ENCODE measurements around the gene GCLC.

The GCLC gene

DNA sequence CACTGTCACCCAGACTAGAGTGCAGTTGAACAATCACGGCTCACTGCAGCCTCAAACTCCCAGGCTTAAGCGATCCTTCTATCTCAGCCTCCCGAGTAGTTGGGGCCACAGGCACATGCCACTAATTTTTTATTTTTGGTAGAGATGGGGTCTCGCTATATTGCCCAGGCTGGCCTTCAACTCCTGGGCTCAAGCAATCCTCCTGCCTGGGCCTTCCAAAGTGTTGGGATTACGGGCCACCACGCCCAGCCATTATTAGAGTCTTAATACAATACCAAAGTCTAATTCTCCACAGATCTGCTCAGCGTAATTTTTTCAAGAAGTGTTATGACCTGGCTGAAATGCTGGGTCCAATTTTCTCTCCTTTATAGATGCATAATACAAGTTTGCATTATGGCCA is 3.0 kb downstream of the GCLC start:
- no peak for DNase-seq (ENCODE audit: low read depth, low spot score)
- Histone ChIP-seq H3K4me1 (ENCODE audit: control insufficient read depth, insufficient read depth, low read length) (peaks cover 3% of the 10 kb centered on the region), H3K9me3 (ENCODE audit: control insufficient read depth, insufficient read depth, low read length) (no peaks in the 10 kb centered on the region), H3K36me3 (ENCODE audit: control insufficient read depth, insufficient read depth, low read length) (no peaks in the 10 kb centered on the region), H3K27ac (ENCODE audit: low read length) (no peak overlapping the region), H3K4me3 (ENCODE audit: low read length) (no peak overlapping the region), H3K27me3 (ENCODE audit: control insufficient read depth, insufficient read depth, low read length) (peaks cover 4% of the 10 kb centered on the region; the same call in 1 of the 2 replicates)
- no CpG with 5 or more reads among the region's 7 CpGs for WGBS (ENCODE audit: insufficient coverage, insufficient read length)

- no peaks in the 10 kb centered on the region for H3K9me3 ChIP-seq (ENCODE audit: control insufficient read depth, insufficient read depth, low read length)
- H3K36me3 ChIP-seq (ENCODE audit: control insufficient read depth, insufficient read depth, low read length) = no peaks in the 10 kb centered on the region
- no peak overlapping the region for H3K27ac ChIP-seq (ENCODE audit: low read length)
- no peak overlapping the region for H3K4me3 ChIP-seq (ENCODE audit: low read length)
- WGBS (ENCODE audit: insufficient coverage, insufficient read length) = no CpG with 5 or more reads among the region's 4 CpGs
- no peaks in the 10 kb centered on the region for H3K27me3 ChIP-seq (ENCODE audit: control insufficient read depth, insufficient read depth, low read length)
- DNase-seq (ENCODE audit: low read depth, low spot score) = no peak
- H3K4me1 ChIP-seq (ENCODE audit: control insufficient read depth, insufficient read depth, low read length) = peaks cover 3% of the 10 kb centered on the region
Observed at GRCh38 chr6:53540129-53540692, 4.7 kb downstream of the GCLC start.

DNA sequence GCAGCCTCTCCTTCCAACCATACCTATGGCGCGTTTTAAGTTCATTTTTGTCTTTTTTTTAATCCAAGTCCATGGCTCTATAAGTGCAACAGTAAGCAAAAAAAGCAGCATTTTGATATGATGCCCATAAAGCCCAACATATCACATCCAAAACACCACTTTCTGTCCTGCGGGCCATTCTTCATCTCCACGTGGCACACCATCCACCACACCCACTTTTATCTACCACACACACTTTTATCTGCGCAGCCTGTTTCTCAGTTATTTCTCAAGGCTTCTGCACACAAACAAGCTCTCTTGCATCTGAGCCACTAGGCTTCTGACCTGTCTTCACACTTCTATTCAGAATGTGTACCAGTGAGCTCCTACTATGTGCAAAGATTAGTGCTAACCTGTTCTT is 5.3 kb downstream of the GCLC start:
- Histone ChIP-seq H3K27me3 (ENCODE audit: control insufficient read depth, insufficient read depth, low read length) (no peaks in the 10 kb centered on the region), H3K36me3 (ENCODE audit: control insufficient read depth, insufficient read depth, low read length) (no peaks in the 10 kb centered on the region), H3K4me1 (ENCODE audit: control insufficient read depth, insufficient read depth, low read length) (peaks cover 3% of the 10 kb centered on the region), H3K9me3 (ENCODE audit: control insufficient read depth, insufficient read depth, low read length) (no peaks in the 10 kb centered on the region), H3K4me3 (ENCODE audit: low read length) (no peak overlapping the region), H3K27ac (ENCODE audit: low read length) (no peak overlapping the region)
- no CpG with 5 or more reads among the region's 5 CpGs for WGBS (ENCODE audit: insufficient coverage, insufficient read length)
- no peak for DNase-seq (ENCODE audit: low read depth, low spot score)

DNA sequence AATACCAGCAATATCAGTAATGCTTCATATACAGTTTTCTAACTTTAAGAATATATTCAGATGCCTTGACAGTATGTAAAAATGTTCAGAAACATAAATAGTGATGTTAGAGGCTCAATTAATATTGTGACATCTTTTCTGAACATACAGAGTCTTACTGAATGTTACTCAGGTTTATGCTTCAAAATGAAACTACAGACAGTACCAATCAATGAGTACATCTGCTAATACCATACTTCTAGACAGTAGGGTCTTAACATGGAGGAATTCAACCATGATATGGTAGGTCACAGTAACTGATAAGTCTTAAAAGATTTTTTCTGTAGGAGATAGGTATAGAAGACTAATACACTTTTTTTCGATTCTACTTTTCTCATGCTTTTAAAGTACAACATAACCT is 8.3 kb downstream of the GCLC start:
- H3K9me3 ChIP-seq (ENCODE audit: control insufficient read depth, insufficient read depth, low read length) = no peaks in the 10 kb centered on the region
- no CpG with 5 or more reads among the region's 1 CpG for WGBS (ENCODE audit: insufficient coverage, insufficient read length)
- DNase-seq (ENCODE audit: low read depth, low spot score) = no peak
- no peaks in the 10 kb centered on the region for H3K36me3 ChIP-seq (ENCODE audit: control insufficient read depth, insufficient read depth, low read length)
- H3K4me3 ChIP-seq (ENCODE audit: low read length) = no peak overlapping the region
- H3K4me1 ChIP-seq (ENCODE audit: control insufficient read depth, insufficient read depth, low read length) = no peaks in the 10 kb centered on the region; the same call in 1 of the 2 replicates
- H3K27me3 ChIP-seq (ENCODE audit: control insufficient read depth, insufficient read depth, low read length) = no peaks in the 10 kb centered on the region
- H3K27ac ChIP-seq (ENCODE audit: low read length) = no peak overlapping the region

DNA sequence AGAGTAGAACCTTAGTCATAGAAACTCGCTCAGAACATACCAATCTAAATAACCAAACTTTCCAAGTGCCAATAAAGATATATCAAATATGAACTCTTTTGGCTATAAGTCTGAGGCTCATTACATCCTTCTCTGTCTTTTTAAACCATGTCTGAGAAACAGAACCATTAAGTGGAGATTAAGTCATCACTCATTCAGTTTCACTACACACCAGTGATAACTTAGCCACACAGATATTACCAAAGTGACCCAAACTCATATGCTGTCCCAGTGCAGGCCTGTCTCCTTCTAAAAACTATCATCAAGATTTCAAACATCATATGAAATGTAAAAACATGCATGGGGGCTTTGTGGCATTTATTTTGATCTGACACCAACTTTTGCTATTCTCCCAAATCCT is 12.0 kb downstream of the GCLC start:
- DNase-seq (ENCODE audit: low read depth, low spot score) = no peak
- whole genome bisulfite sequencing (ENCODE audit: insufficient coverage, insufficient read length) = no CpG with 5 or more reads among the region's 1 CpG

GRCh38 chr6:53532061-53532797 is 12.7 kb downstream of the GCLC start:
- Histone ChIP-seq H3K9me3 (ENCODE audit: control insufficient read depth, insufficient read depth, low read length) (no peaks in the 10 kb centered on the region), H3K27me3 (ENCODE audit: control insufficient read depth, insufficient read depth, low read length) (no peaks in the 10 kb centered on the region), H3K36me3 (ENCODE audit: control insufficient read depth, insufficient read depth, low read length) (no peaks in the 10 kb centered on the region), H3K4me3 (ENCODE audit: low read length) (no peak overlapping the region), H3K4me1 (ENCODE audit: control insufficient read depth, insufficient read depth, low read length) (peaks cover 6% of the 10 kb centered on the region; the same call in 1 of the 2 replicates), H3K27ac (ENCODE audit: low read length) (no peak overlapping the region)
- DNase-seq (ENCODE audit: low read depth, low spot score) = no peak
- no CpG with 5 or more reads among the region's 8 CpGs for WGBS (ENCODE audit: insufficient coverage, insufficient read length)

More for the DNA sequence above, 12.0 kb downstream of the GCLC start:
- no peak overlapping the region for H3K4me3 ChIP-seq (ENCODE audit: low read length)
- H3K36me3 ChIP-seq (ENCODE audit: control insufficient read depth, insufficient read depth, low read length) = no peaks in the 10 kb centered on the region
- H3K4me1 ChIP-seq (ENCODE audit: control insufficient read depth, insufficient read depth, low read length) = peaks cover 6% of the 10 kb centered on the region; the same call in 1 of the 2 replicates
- H3K27ac ChIP-seq (ENCODE audit: low read length) = no peak overlapping the region
- H3K9me3 ChIP-seq (ENCODE audit: control insufficient read depth, insufficient read depth, low read length) = no peaks in the 10 kb centered on the region
- H3K27me3 ChIP-seq (ENCODE audit: control insufficient read depth, insufficient read depth, low read length) = no peaks in the 10 kb centered on the region

DNA sequence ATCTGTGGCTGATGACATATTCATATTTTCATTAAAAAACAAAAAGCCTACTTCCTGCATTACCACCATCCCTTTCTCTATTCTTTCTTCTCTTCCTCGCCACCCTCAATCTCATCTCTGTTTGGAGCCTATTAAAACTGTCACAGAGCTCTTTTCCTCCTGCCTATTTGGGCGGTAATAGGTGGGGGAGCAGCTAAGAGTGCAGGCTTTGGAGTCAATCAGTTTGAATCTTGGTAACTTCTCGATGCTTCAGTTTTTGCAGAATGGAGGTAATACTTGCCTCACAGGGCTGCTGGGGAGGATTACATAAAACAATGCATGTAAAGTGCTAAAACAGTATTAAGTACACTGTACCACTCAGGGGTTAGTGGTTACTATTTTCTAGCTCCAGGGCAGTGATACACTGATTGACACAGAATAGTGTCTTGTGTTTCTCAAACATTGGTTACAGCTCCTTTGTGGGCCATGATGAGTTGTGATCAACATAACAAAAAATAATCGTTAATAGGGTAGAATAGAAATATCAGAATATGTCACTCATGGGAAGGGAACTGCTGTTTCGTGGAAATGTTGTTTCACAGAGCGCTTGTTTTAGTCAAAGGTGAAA is 14.0 kb downstream of the GCLC start:
- DNase-seq (ENCODE audit: low read depth, low spot score) = no peak
- Histone ChIP-seq H3K27ac (ENCODE audit: low read length) (no peak overlapping the region), H3K4me3 (ENCODE audit: low read length) (no peak overlapping the region), H3K36me3 (ENCODE audit: control insufficient read depth, insufficient read depth, low read length) (no peaks in the 10 kb centered on the region), H3K4me1 (ENCODE audit: control insufficient read depth, insufficient read depth, low read length) (peaks cover 8% of the 10 kb centered on the region; the same call in 1 of the 2 replicates), H3K27me3 (ENCODE audit: control insufficient read depth, insufficient read depth, low read length) (no peaks in the 10 kb centered on the region), H3K9me3 (ENCODE audit: control insufficient read depth, insufficient read depth, low read length) (no peaks in the 10 kb centered on the region)
- 100% methylated on average over 1 of the region's 6 CpGs for WGBS (ENCODE audit: insufficient coverage, insufficient read length)

GRCh38 chr6:53530346-53530745 is 14.6 kb downstream of the GCLC start:
- Histone ChIP-seq H3K27ac (ENCODE audit: low read length) (no peak overlapping the region), H3K4me1 (ENCODE audit: control insufficient read depth, insufficient read depth, low read length) (peaks cover 8% of the 10 kb centered on the region; the same call in 1 of the 2 replicates)
- WGBS (ENCODE audit: insufficient coverage, insufficient read length) = no CpG with 5 or more reads among the region's 5 CpGs

GRCh38 chr6:53529324-53530036 is 15.4 kb downstream of the GCLC start:
- no peaks in the 10 kb centered on the region for H3K9me3 ChIP-seq (ENCODE audit: control insufficient read depth, insufficient read depth, low read length)
- WGBS (ENCODE audit: insufficient coverage, insufficient read length) = no CpG with 5 or more reads among the region's 5 CpGs
- no peak overlapping the region for H3K27ac ChIP-seq (ENCODE audit: low read length)
- no peak for DNase-seq (ENCODE audit: low read depth, low spot score)
- H3K4me1 ChIP-seq (ENCODE audit: control insufficient read depth, insufficient read depth, low read length) = peaks cover 8% of the 10 kb centered on the region; the same call in 1 of the 2 replicates
- no peaks in the 10 kb centered on the region for H3K27me3 ChIP-seq (ENCODE audit: control insufficient read depth, insufficient read depth, low read length)
- H3K36me3 ChIP-seq (ENCODE audit: control insufficient read depth, insufficient read depth, low read length) = no peaks in the 10 kb centered on the region
- H3K4me3 ChIP-seq (ENCODE audit: low read length) = no peak overlapping the region

More at GRCh38 chr6:53530346-53530745, 14.6 kb downstream of the GCLC start:
- H3K27me3 ChIP-seq (ENCODE audit: control insufficient read depth, insufficient read depth, low read length) = no peaks in the 10 kb centered on the region
- no peaks in the 10 kb centered on the region for H3K9me3 ChIP-seq (ENCODE audit: control insufficient read depth, insufficient read depth, low read length)
- DNase-seq (ENCODE audit: low read depth, low spot score) = no peak
- no peak overlapping the region for H3K4me3 ChIP-seq (ENCODE audit: low read length)
- no peaks in the 10 kb centered on the region for H3K36me3 ChIP-seq (ENCODE audit: control insufficient read depth, insufficient read depth, low read length)

DNA sequence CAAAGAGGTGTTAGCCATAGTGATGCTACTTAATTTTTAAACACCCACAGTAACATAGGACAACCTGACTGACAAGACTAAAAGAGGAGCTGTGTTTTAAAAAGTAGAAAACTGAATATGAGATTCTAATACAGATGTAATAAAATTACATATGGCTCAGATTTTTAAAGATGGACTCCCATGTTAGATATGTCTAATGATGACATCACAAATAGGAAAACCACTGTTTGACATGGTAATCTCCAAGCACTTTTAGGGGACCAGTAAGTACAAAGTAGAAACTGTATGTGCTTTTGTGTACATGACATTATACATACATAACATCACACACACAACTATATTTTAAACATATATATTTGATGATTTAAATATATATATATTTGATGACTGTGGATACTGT is 16.8 kb downstream of the GCLC start:
- Histone ChIP-seq H3K4me3 (ENCODE audit: low read length) (no peak overlapping the region), H3K4me1 (ENCODE audit: control insufficient read depth, insufficient read depth, low read length) (peaks cover 8% of the 10 kb centered on the region; the same call in 1 of the 2 replicates), H3K36me3 (ENCODE audit: control insufficient read depth, insufficient read depth, low read length) (no peaks in the 10 kb centered on the region), H3K9me3 (ENCODE audit: control insufficient read depth, insufficient read depth, low read length) (no peaks in the 10 kb centered on the region), H3K27ac (ENCODE audit: low read length) (no peak overlapping the region), H3K27me3 (ENCODE audit: control insufficient read depth, insufficient read depth, low read length) (no peaks in the 10 kb centered on the region)
- no peak for DNase-seq (ENCODE audit: low read depth, low spot score)
